AG04449 (cell line): Measurements from ENCODE around the gene TCF25.
A peak's percentile ranks its signal among the peaks of the same experiment; 100 is the strongest.
"Not testable (repeated sequence)": the region's sequence is repeated elsewhere in the genome, so short reads cannot be mapped to it uniquely, and the experiment has no call there.

Source experiments
- CTCF ChIA-PET: fragments of 350-600 bp; formaldehyde crosslinking; extraction: SDS; loops from one replicate; lab custom pipeline; 2021; ENCODE audit warnings: antibody characterized with exemption; lab: Yijun Ruan, JAX
- POLR2A ChIA-PET: fragments of 400-600, 350-600 bp; formaldehyde crosslinking; extraction: SDS; loops from one replicate; lab custom pipeline; 2020; ENCODE audit warnings: antibody characterized with exemption, inconsistent platforms; lab: Yijun Ruan, JAX
- DNase-seq: peaks from one replicate; pipeline ENCODE4 v3.0.0-alpha.2; 2010; ENCODE audit warnings: low read depth, low spot score
- H3K4me3 ChIP-seq: 2 replicates; pipeline ENCODE4 v1.5.1; 2011; ENCODE audit warnings: low read depth, mild to moderate bottlenecking, control low read depth, low read length
- TF ChIP-seq, protein P1 (sequence below): IDR thresholded peaks from one replicate; pipeline ENCODE4 v1.5.1; 2011; ENCODE audit warnings: mild to moderate bottlenecking, moderate library complexity, low read length, control low read depth, inconsistent platforms; ENCODE audit not compliant: insufficient read depth; ENCODE audit errors: missing control alignments

Gene TCF25

DNA sequence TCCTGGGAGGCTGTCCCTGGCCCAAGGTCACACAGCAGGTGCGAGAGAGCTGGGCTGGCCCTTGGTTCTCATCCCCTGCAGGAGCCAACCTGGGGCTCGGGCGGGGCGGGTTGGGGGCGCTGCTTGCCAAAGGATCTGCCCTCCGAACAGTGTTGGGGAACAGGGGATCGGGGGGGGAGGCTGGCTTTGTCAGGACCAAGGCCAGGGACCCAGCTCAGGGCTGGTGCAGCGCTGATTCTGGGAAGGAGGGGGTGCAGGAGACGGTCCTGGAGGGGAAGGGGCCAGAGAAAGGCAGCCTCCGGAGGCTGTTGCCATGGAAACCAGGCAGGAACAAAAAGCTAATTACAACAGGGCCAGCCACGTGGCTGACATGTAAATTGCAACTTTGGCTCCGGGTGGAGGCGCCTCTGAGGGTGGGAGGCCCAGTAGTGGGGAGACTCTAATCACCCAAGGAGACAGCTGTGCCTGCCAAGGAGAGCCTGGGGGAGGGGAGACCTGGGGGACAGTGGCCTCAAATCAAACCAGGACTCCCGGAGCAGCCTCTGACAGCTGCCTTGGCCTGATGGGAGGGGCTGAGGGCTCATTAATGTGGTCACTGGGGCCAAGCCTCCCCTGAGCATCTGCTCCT lies 51.0 kb downstream of the TCF25 start:
- ChIA-PET CTCF (interaction anchor here (0.8 to 4.9 kb wide), 3 partner anchors 13 to 49 kb away, joined by 3 to 34 read pairs (median 3); partner anchors contain the start of gene DEF8), POLR2A (interaction anchor here (1.3 to 1.7 kb wide), 2 partner anchors 9 to 16 kb away, joined by 3 to 4 read pairs; no protein-coding TSS in a partner anchor)
- DNase-seq, result no peak
- H3K4me3 ChIP-seq, result peak overlapping the region; percentile 83
- TF ChIP-seq, protein P1, sequence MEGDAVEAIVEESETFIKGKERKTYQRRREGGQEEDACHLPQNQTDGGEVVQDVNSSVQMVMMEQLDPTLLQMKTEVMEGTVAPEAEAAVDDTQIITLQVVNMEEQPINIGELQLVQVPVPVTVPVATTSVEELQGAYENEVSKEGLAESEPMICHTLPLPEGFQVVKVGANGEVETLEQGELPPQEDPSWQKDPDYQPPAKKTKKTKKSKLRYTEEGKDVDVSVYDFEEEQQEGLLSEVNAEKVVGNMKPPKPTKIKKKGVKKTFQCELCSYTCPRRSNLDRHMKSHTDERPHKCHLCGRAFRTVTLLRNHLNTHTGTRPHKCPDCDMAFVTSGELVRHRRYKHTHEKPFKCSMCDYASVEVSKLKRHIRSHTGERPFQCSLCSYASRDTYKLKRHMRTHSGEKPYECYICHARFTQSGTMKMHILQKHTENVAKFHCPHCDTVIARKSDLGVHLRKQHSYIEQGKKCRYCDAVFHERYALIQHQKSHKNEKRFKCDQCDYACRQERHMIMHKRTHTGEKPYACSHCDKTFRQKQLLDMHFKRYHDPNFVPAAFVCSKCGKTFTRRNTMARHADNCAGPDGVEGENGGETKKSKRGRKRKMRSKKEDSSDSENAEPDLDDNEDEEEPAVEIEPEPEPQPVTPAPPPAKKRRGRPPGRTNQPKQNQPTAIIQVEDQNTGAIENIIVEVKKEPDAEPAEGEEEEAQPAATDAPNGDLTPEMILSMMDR, result no peak

DNA sequence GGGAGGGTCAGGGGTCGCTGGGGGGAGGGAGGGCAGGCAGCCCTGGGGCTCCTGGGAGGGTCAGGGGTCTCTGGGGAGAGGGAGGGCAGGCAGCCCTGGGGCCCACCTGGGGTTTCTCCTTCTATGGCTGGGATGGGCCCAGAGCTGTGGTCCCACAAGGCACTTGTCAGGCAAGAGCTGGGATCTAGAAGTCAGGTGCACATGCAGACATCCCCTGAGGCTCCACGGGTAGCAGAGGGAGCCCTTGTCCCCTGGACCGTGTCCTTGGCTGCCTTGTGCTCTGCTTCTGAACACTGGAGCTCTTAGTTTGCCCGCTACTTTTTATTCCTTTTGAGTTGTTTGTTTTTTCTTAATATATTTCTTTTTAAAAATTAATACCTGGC lies 51.5 kb downstream of the TCF25 start:
- CTCF ChIA-PET, result interaction anchor here (0.8 to 4.9 kb wide), 3 partner anchors 13 to 49 kb away, joined by 3 to 34 read pairs (median 3); partner anchors contain the start of gene DEF8
- no peak for DNase-seq
- POLR2A ChIA-PET, result interaction anchor here (1.4 to 1.7 kb wide), 2 partner anchors 15 to 23 kb away, joined by 4 to 5 read pairs; partner anchors contain the start of gene DEF8
- TF ChIP-seq, protein P1, result no peak
- H3K4me3 ChIP-seq, result peak overlapping the region; percentile 83

DNA sequence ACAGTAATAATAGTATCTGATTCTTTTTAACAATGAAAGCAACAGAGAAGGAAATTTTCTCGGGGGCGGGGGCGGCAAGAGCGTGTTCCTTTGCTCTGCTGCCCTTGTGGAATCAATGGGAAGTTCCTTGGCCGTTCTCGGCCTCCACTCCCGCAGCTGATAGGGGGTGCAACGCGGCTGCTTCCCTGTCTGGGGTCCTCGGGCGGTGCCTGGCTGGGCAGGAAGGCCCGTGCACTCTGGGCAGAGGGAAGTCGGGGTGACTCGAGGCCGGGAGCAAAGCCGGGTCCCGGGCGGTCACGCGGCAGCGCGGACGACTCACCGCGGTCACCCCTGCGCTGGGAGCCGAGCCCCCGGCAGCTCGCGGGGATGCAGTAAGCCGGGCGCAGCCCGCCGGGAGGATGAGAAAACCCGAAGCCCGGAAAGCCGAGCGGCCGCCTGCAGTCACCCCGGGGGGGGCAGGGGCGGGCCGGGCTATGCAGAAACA lies 52.2 kb downstream of the TCF25 start:
- H3K4me3 ChIP-seq, result peak overlapping the region; percentile 83
- TF ChIP-seq, protein P1, result no peak
- ChIA-PET CTCF (interaction anchor here (0.8 to 4.9 kb wide), 3 partner anchors 14 to 95 kb away, joined by 3 to 34 read pairs (median 3); no protein-coding TSS in a partner anchor), POLR2A (interaction anchor here (1.4 to 1.6 kb wide), 2 partner anchors 8 to 22 kb away, joined by 4 to 5 read pairs; partner anchors contain the start of gene DEF8)
- no peak for DNase-seq

DNA sequence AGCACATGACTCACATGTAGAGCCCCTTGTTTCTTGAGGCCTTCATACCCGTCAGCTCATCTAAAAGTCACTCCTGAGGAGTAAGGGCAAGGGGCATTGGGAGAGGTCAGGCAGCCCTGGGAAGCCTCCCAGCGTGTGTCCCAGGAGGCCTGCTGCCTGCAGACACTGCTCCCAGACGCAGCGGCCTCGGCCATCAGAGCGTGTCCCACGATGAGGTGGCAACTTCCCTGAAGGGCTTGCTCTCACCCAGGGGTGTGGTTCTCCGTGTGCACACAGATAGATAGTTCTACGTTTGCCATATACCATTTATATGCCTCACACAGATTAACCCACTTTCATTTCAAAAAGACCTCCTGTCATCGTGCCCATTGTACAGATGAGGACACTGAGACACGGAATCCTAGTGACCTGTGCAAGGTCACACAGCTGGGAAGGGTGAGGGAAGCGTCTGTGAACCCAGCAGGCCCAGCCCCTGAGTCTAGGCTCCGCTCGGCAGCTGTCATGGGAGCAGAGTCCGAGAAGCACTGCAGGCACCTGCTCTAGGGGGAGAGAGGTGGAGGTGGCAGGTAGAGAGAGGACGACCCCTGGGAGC lies 58.0 kb downstream of the TCF25 start:
- TF ChIP-seq, protein P1, result no peak
- CTCF ChIA-PET, result interaction anchor here (0.6 to 1.1 kb wide), 2 partner anchors 14 to 21 kb away, joined by 3 read pairs; no protein-coding TSS in a partner anchor
- POLR2A ChIA-PET, result no interaction called here
- no peak overlapping the region for H3K4me3 ChIP-seq
- no peak for DNase-seq

DNA sequence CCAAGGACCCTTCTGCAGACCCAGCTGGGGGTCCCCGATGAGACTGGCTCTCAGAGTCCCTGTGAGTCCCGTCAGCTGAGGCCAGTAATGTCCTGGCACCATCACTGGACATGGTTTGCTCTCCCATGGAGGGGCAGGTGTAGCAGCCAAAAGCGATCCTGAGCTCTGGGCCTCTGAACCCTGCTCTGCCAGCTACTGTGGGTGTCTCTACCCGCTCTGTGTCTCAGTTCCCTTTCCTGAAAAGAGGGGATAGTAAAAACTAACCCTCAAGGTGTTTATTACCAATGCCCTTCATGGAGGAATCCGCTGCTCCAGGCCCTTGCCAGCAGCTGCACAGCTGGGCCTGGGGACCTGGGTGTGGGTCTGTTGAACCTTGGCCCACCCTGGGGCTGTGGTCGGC lies 58.6 kb downstream of the TCF25 start:
- H3K4me3 ChIP-seq, result no peak overlapping the region
- CTCF ChIA-PET, result interaction anchor here (0.6 to 1.1 kb wide), 2 partner anchors 13 to 22 kb away, joined by 3 read pairs; no protein-coding TSS in a partner anchor
- POLR2A ChIA-PET, result interaction anchor here (1.4 kb wide), 1 partner anchor 9 kb away, joined by 4 read pairs; the partner anchor contains the start of gene TUBB3
- TF ChIP-seq, protein P1, result no peak
- no peak for DNase-seq

DNA sequence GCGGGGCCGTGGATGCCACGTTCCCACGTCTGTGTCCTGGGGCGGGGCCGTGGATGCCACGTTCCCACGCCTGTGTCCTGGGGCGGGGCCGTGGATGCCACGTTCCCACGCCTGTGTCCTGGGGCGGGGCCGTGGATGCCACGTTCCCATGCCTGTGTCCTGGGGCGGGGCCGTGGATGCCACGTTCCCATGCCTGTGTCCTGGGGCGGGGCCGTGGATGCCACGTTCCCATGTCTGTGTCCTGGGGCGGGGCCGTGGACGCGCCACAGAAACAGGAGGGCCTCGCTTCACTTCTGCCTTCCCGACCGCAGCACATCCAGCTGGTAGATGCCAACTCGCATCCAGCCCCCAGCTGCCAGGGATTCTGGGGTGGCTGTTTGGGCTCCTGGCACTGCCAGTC lies 60.6 kb downstream of the TCF25 start:
- DNase-seq, POLR2A ChIA-PET, H3K4me3 ChIP-seq: not testable (repeated sequence)
- CTCF ChIA-PET, result interaction anchor here (1.4 kb wide), 1 partner anchor 16 kb away, joined by 4 read pairs; no protein-coding TSS in a partner anchor
